PC-3 (cell line): ENCODE data around the gene RNF19B. TPM values are rescaled to one million over a fixed set of nuclear protein-coding genes. Genes with fewer than 3 reads are reported as not detected.
A peak's percentile ranks its signal among the peaks of the same experiment; 100 is the strongest.

Experiments
- ATAC-seq: fragments of 200-7000 bp; cut with Tn5 transposase; 2 replicates; pipeline ENCODE4 v1.9.1; 2020; ENCODE audit warnings: mild to moderate bottlenecking, moderate library complexity
- BruUV-seq: library from RNA; stranded (reverse); fragments of 400-500 nt; replicated peaks from 2 replicates; lab custom pipeline; 2021; lab: Mats Ljungman, UMichigan
- CTCF ChIA-PET: fragments of 300-600 bp; sonication (Branson Sonifier 250); formaldehyde crosslinking; loops from one replicate; lab custom pipeline; 2022; ENCODE audit warnings: antibody characterized with exemption; lab: Charles Lee
- POLR2A ChIA-PET: fragments of 300-600 bp; sonication (Branson Sonifier 250); formaldehyde crosslinking; loops from one replicate; lab custom pipeline; 2022; ENCODE audit warnings: antibody characterized with exemption; ENCODE audit not compliant: unreplicated experiment; lab: Charles Lee
- DNase-seq: peaks from one replicate; pipeline ENCODE4 v3.0.0-alpha.2; 2015
- H2AFZ ChIP-seq: fragments of 300-600 bp; sonication (generic); 2 replicates; pipeline ENCODE4 v1.6.0; 2016; ENCODE audit warnings: antibody characterized with exemption, low read length
- H3F3A ChIP-seq: fragments of 300-600 bp; sonication (generic); one replicate; pipeline ENCODE4 v1.6.0; 2017; ENCODE audit warnings: antibody characterized with exemption, low read length, control low read depth, mild to moderate bottlenecking; ENCODE audit not compliant: unreplicated experiment
- H3K27ac ChIP-seq: fragments of 300-600 bp; sonication (generic); 2 replicates; pipeline ENCODE4 v1.5.1; 2016; ENCODE audit warnings: mild to moderate bottlenecking, low read length
- H3K27me3 ChIP-seq: fragments of 300-600 bp; sonication (generic); 2 replicates; pipeline ENCODE4 v1.6.1; 2016; ENCODE audit warnings: low read length, mixed read lengths
- H3K36me3 ChIP-seq: fragments of 300-600 bp; sonication (generic); 2 replicates; pipeline ENCODE4 v1.6.1; 2016; ENCODE audit warnings: low read depth, mixed run types, low read length, mixed read lengths
- H3K4me1 ChIP-seq: fragments of 300-600 bp; sonication (generic); 2 replicates; pipeline ENCODE4 v1.5.1; 2016; ENCODE audit warnings: low read length; ENCODE audit not compliant: insufficient read depth
- H3K4me2 ChIP-seq: fragments of 300-600 bp; sonication (generic); 2 replicates; pipeline ENCODE4 v1.6.0; 2016; ENCODE audit warnings: low read length
- H3K4me3 ChIP-seq: fragments of 300-600 bp; sonication (generic); 2 replicates; pipeline ENCODE4 v1.5.1; 2016; ENCODE audit warnings: mild to moderate bottlenecking, low read length, mixed read lengths
- H3K79me2 ChIP-seq: fragments of 300-600 bp; sonication (generic); 2 replicates; pipeline ENCODE4 v1.6.1; 2017; ENCODE audit warnings: low read length, mixed read lengths
- H3K9ac ChIP-seq: fragments of 300-600 bp; sonication (generic); 2 replicates; pipeline ENCODE4 v1.6.0; 2016; ENCODE audit warnings: mild to moderate bottlenecking, low read length
- H3K9me2 ChIP-seq: fragments of 300-600 bp; sonication (generic); replicated peaks from 2 replicates; pipeline ENCODE4 v1.6.1; 2016; ENCODE audit warnings: mixed run types, low read length, mixed read lengths
- H3K9me3 ChIP-seq: fragments of 300-600 bp; sonication (generic); 2 replicates; pipeline ENCODE4 v1.6.1; 2016; ENCODE audit warnings: low read length, mixed read lengths
- H4K20me1 ChIP-seq: fragments of 300-600 bp; sonication (generic); 2 replicates; pipeline ENCODE4 v1.6.1; 2016; ENCODE audit warnings: low read length, mixed read lengths
- CTCF ChIP-seq: fragments of 300-600 bp; sonication (generic); conservative IDR thresholded peaks from 2 replicates; pipeline ENCODE4 v1.5.1; 2017; ENCODE audit warnings: antibody characterized with exemption, low read depth, mild to moderate bottlenecking, low read length
- EZH2 ChIP-seq: fragments of 300-600 bp; sonication (generic); IDR thresholded peaks from one replicate; pipeline ENCODE4 v1.6.1; 2017; ENCODE audit warnings: antibody characterized with exemption, mild to moderate bottlenecking, low read length; ENCODE audit not compliant: unreplicated experiment
- EZH2phosphoT487 ChIP-seq: fragments of 300-600 bp; sonication (generic); IDR thresholded peaks from 2 replicates; pipeline ENCODE4 v1.6.1; 2018; ENCODE audit warnings: mild to moderate bottlenecking, antibody characterized with exemption, low read length, borderline replicate concordance
- intact Hi-C: fragments of 100-400 bp; cut with micrococcal nuclease; formaldehyde crosslinking; loops from 2 replicates; pipeline ENCODE4 v1.9.0; 2023
- total RNA-seq: library from RNA; depleted of rRNA; stranded (reverse); fragments of >200 nt; gene quantifications from 2 replicates; pipeline ENCODE4 v1.2.3, GENCODE V29; 2014

RNF19B gene
- total RNA-seq, 1 experiment from 2014 or later, result 17.9 TPM

GRCh38 chr1:32946413-32946812 is 18.2 kb downstream of the RNF19B start:
- ChIA-PET CTCF (no interaction called here), POLR2A (no interaction called here)
- H4K20me1 ChIP-seq, result no peaks in the 10 kb centered on the region
- H3K36me3 ChIP-seq, result peaks cover 34% of the 10 kb centered on the region
- no peaks in the 10 kb centered on the region for H3F3A ChIP-seq
- ATAC-seq, result no peak
- peaks cover 18% of the 10 kb centered on the region for H3K79me2 ChIP-seq
- H3K27me3 ChIP-seq, result no peaks in the 10 kb centered on the region
- H2AFZ ChIP-seq, result no peak overlapping the region
- H3K4me2 ChIP-seq, result no peak overlapping the region
- no peaks in the 10 kb centered on the region for H3K9me3 ChIP-seq
- DNase-seq, result no peak
- BruUV-seq, result no TSS peak
- no peak overlapping the region for H3K27ac ChIP-seq
- TF ChIP-seq EZH2phosphoT487 (no peak), CTCF (no peak), EZH2 (no peak)
- peaks cover 22% of the 10 kb centered on the region for H3K4me1 ChIP-seq
- no peak overlapping the region for H3K4me3 ChIP-seq
- H3K9ac ChIP-seq, result no peak overlapping the region
- intact Hi-C loops, result no loop called here
- no peaks in the 10 kb centered on the region for H3K9me2 ChIP-seq

GRCh38 chr1:32944180-32944579 is 20.4 kb downstream of the RNF19B start:
- Histone ChIP-seq H3K79me2 (no peaks in the 10 kb centered on the region), H3K9me2 (no peaks in the 10 kb centered on the region), H2AFZ (no peak overlapping the region), H4K20me1 (no peaks in the 10 kb centered on the region), H3F3A (no peaks in the 10 kb centered on the region), H3K4me3 (no peak overlapping the region), H3K9me3 (no peaks in the 10 kb centered on the region), H3K9ac (no peak overlapping the region), H3K27ac (no peak overlapping the region), H3K36me3 (peaks cover 34% of the 10 kb centered on the region), H3K27me3 (no peaks in the 10 kb centered on the region), H3K4me2 (no peak overlapping the region), H3K4me1 (peaks cover 30% of the 10 kb centered on the region)
- TF ChIP-seq EZH2, result no peak
- TF ChIP-seq EZH2phosphoT487, result no peak
- no peak for TF ChIP-seq CTCF
- no peak for ATAC-seq
- CTCF ChIA-PET, result no interaction called here
- intact Hi-C loops, result no loop called here
- POLR2A ChIA-PET, result no interaction called here
- BruUV-seq, result no TSS peak
- DNase-seq, result no peak

- peaks cover 40% of the 10 kb centered on the region for H3K4me1 ChIP-seq
- DNase-seq (peak; percentile 79), ATAC-seq (peak; percentile 86)
- intact Hi-C loops, result loop anchor here (2.0 kb wide), 1 partner anchor 13 kb away; no protein-coding TSS in a partner anchor
- POLR2A ChIA-PET, result interaction anchor here (0.6 kb wide), 1 partner anchor 52 kb away, joined by 4 read pairs; no protein-coding TSS in a partner anchor
- no peak overlapping the region for H2AFZ ChIP-seq
- H3K9me3 ChIP-seq, result no peaks in the 10 kb centered on the region
- H3K36me3 ChIP-seq, result peaks cover 21% of the 10 kb centered on the region
- H3F3A ChIP-seq, result no peaks in the 10 kb centered on the region
- no TSS peak for BruUV-seq
- no peak overlapping the region for H3K4me3 ChIP-seq
- peak overlapping the region; percentile 68 for H3K27ac ChIP-seq
- H3K4me2 ChIP-seq, result peak overlapping the region; percentile 35
- no peaks in the 10 kb centered on the region for H4K20me1 ChIP-seq
- H3K9ac ChIP-seq, result no peak overlapping the region
- H3K79me2 ChIP-seq, result no peaks in the 10 kb centered on the region
- H3K9me2 ChIP-seq, result no peaks in the 10 kb centered on the region
- no peaks in the 10 kb centered on the region for H3K27me3 ChIP-seq
- TF ChIP-seq CTCF (no peak), EZH2phosphoT487 (no peak), EZH2 (no peak)
- CTCF ChIA-PET, result interaction anchor here (0.6 to 1.4 kb wide), 4 partner anchors 14 to 110 kb away, joined by 3 to 6 read pairs (median 4); no protein-coding TSS in a partner anchor
Measured at GRCh38 chr1:32939655-32940371, 24.8 kb downstream of the RNF19B start.
